GM12865 (cell line): ENCODE results near the gene BRD2.

ENCODE experiments used
- DNase-seq: peaks from one replicate; pipeline ENCODE4 v3.0.0; 2010; ENCODE audit warnings: low read depth
- H3K4me3 ChIP-seq: 2 replicates; pipeline ENCODE4 v1.5.1; 2011; ENCODE audit warnings: mild to moderate bottlenecking, low read depth, low read length, control low read depth
- CTCF ChIP-seq: IDR thresholded peaks from 2 replicates; pipeline ENCODE4 v1.5.1; 2011; ENCODE audit warnings: low read length, control low read depth, low read depth, inconsistent platforms; ENCODE audit not compliant: insufficient read depth; ENCODE audit errors: missing control alignments

The BRD2 gene

GRCh38 chr6:33013608-33014007 lies 45.2 kb downstream of the BRD2 start:
- no peak for DNase-seq
- H3K4me3 ChIP-seq = no peak overlapping the region
- no peak for TF ChIP-seq CTCF

- peak; percentile 65 for TF ChIP-seq CTCF
- no peak overlapping the region for H3K4me3 ChIP-seq
- peak; percentile 93 for DNase-seq
These were observed 46.6 kb downstream of the BRD2 start for GRCh38 chr6:33014841-33015634.

GRCh38 chr6:33015798-33016197 lies 47.4 kb downstream of the BRD2 start:
- no peak overlapping the region for H3K4me3 ChIP-seq
- TF ChIP-seq CTCF = no peak

GRCh38 chr6:33017018-33017417 lies 48.6 kb downstream of the BRD2 start:
- no peak for TF ChIP-seq CTCF
- DNase-seq = no peak
- no peak overlapping the region for H3K4me3 ChIP-seq

More at GRCh38 chr6:33015798-33016197, 47.4 kb downstream of the BRD2 start:
- no peak for DNase-seq

GRCh38 chr6:33017694-33018353 lies 49.4 kb downstream of the BRD2 start:
- TF ChIP-seq CTCF = no peak
- DNase-seq = no peak

GRCh38 chr6:33018418-33018817 lies 50.0 kb downstream of the BRD2 start:
- no peak for TF ChIP-seq CTCF
- no peak for DNase-seq
- peak overlapping the region; percentile 44 for H3K4me3 ChIP-seq

More at GRCh38 chr6:33017694-33018353, 49.4 kb downstream of the BRD2 start:
- H3K4me3 ChIP-seq = no peak overlapping the region
